ENCODE data around the gene HOXC5. TPM values are rescaled to one million over a fixed set of nuclear protein-coding genes. Genes with fewer than 3 reads are reported as not detected.

Gene HOXC5
- total RNA-seq, 1 experiment from 2014 or later: not detected

GRCh38 chr12:54044425-54045103, 11.7 kb downstream of the HOXC5 start:
- no peak overlapping the region for H2AFZ ChIP-seq (ENCODE audit: low read length)
- no peak overlapping the region for H3K4ac ChIP-seq (ENCODE audit: low read depth, low read length)
- H3K27me3 ChIP-seq (ENCODE audit: insufficient read depth, low read length): peaks cover 99% of the 10 kb centered on the region
- H3K14ac ChIP-seq (ENCODE audit: insufficient read depth, low read length): no peak overlapping the region
- no peaks in the 10 kb centered on the region for H3K36me3 Mint-ChIP-seq (ENCODE audit: insufficient read depth in 1 of 3, low read depth in 3 of 3)
- no peak overlapping the region for H4K8ac ChIP-seq (replicated peaks; ENCODE audit: insufficient read length, low read depth, low read length)
- H4K20me1 ChIP-seq (ENCODE audit: control insufficient read depth, insufficient read depth, insufficient read length): no peaks in the 10 kb centered on the region
- H3K56ac ChIP-seq (ENCODE audit: insufficient read length, low read depth, low read length): no peak overlapping the region
- peaks cover 100% of the 10 kb centered on the region for H3K27me3 Mint-ChIP-seq (ENCODE audit: low read depth)
- H4K91ac ChIP-seq (ENCODE audit: insufficient read length, low read depth, low read length): no peak overlapping the region
- H3K23ac ChIP-seq (ENCODE audit: insufficient read length, low read depth, low read length): no peak overlapping the region
- no peak overlapping the region for H3K9ac ChIP-seq (ENCODE audit: extremely low read depth, insufficient read length, low read length)
- H3T11ph ChIP-seq (ENCODE audit: low read length): no peak overlapping the region
- no peak overlapping the region for H2BK120ac ChIP-seq (ENCODE audit: low read depth, low read length, poor library complexity, severe bottlenecking)
- no peak overlapping the region for H2BK12ac ChIP-seq (ENCODE audit: insufficient read length, low read depth, low read length)
- no peak overlapping the region for H2BK15ac ChIP-seq (ENCODE audit: low read depth, low read length)
- no peaks in the 10 kb centered on the region for H3K23me2 ChIP-seq (ENCODE audit: insufficient read length, low read depth, low read length, poor library complexity, severe bottlenecking)
- DNase-seq: no peak
- TF ChIP-seq CTCF (conservative IDR thresholded peaks at IDR 0.05): no peak
- H3K4me2 ChIP-seq (ENCODE audit: insufficient read depth, insufficient read length, low read length): no peak overlapping the region
- no peak overlapping the region for H2BK20ac ChIP-seq (ENCODE audit: low read depth, low read length, poor library complexity, severe bottlenecking)
- WGBS (ENCODE audit: extremely low coverage, insufficient read length, low lambda C conversion rate): no CpG with 5 or more reads among the region's 5 CpGs
- H3K9me3 Mint-ChIP-seq: peaks cover 7 to 11% of the 10 kb centered on the region in 2 experiments; a peak in 4 of 5 replicates
- H3K4me3 Mint-ChIP-seq: no peak overlapping the region; a peak in 1 of 5 replicates
- no peaks in the 10 kb centered on the region for H3K9me3 ChIP-seq (ENCODE audit: control insufficient read depth, low read depth, low read length)
- H2BK5ac ChIP-seq (ENCODE audit: insufficient read length, low read length): no peak overlapping the region
- no peaks in the 10 kb centered on the region for H3K79me1 ChIP-seq (ENCODE audit: insufficient read depth, low read depth, low read length, poor library complexity, severe bottlenecking)
- H2AK5ac ChIP-seq (ENCODE audit: insufficient read length, low read length): no peak overlapping the region
- H3K27ac Mint-ChIP-seq: no peak overlapping the region
- no peaks in the 10 kb centered on the region for H3K79me2 ChIP-seq (ENCODE audit: insufficient read depth, low read length)
- H3K4me1 Mint-ChIP-seq: peaks cover 3 to 13% of the 10 kb centered on the region in 2 experiments
- H3K18ac ChIP-seq (ENCODE audit: insufficient read length, low read depth, low read length): no peak overlapping the region
- H3K4me1 ChIP-seq (ENCODE audit: insufficient read depth, low read length): no peaks in the 10 kb centered on the region
- H3K27ac ChIP-seq (ENCODE audit: insufficient read length, low read depth, low read length): no peak overlapping the region
- H4K5ac ChIP-seq (ENCODE audit: insufficient read length, low read depth, low read length): no peak overlapping the region
